ENCODE data around the gene KCTD12.

- TF ChIP-seq, protein P1, sequence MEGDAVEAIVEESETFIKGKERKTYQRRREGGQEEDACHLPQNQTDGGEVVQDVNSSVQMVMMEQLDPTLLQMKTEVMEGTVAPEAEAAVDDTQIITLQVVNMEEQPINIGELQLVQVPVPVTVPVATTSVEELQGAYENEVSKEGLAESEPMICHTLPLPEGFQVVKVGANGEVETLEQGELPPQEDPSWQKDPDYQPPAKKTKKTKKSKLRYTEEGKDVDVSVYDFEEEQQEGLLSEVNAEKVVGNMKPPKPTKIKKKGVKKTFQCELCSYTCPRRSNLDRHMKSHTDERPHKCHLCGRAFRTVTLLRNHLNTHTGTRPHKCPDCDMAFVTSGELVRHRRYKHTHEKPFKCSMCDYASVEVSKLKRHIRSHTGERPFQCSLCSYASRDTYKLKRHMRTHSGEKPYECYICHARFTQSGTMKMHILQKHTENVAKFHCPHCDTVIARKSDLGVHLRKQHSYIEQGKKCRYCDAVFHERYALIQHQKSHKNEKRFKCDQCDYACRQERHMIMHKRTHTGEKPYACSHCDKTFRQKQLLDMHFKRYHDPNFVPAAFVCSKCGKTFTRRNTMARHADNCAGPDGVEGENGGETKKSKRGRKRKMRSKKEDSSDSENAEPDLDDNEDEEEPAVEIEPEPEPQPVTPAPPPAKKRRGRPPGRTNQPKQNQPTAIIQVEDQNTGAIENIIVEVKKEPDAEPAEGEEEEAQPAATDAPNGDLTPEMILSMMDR (IDR thresholded peaks at IDR 0.05) = no peak
- TF ChIP-seq POLR2A (IDR thresholded peaks at IDR 0.05) = no peak
Observed at GRCh38 chr13:76882431-76882830, 3.8 kb downstream of the KCTD12 start.
